Ovary (tissue), 3 donors: Measurements from ENCODE around the gene AP1G2.

ENCODE experiments used
- POLR2A ChIP-seq: fragments of 450-650 bp; IDR thresholded peaks from one replicate; pipeline ENCODE4 v1.6.1; 2017; ENCODE audit warnings: antibody characterized with exemption, mild to moderate bottlenecking, moderate library complexity
- TF ChIP-seq, protein P1 (sequence below), 3 donors: fragments of 450-650 bp in 2 of 3; fragments of 200-600 bp in 1 of 3; IDR thresholded peaks; one replicate each; pipeline versions ENCODE4 v1.5.1 to v1.8.0; 2016 to 2022; ENCODE audit warnings: antibody characterized with exemption in 3 of 3, mild to moderate bottlenecking in 1 of 3
- donor health status: DM: no; HTN: no; CAD: no.

DNA sequence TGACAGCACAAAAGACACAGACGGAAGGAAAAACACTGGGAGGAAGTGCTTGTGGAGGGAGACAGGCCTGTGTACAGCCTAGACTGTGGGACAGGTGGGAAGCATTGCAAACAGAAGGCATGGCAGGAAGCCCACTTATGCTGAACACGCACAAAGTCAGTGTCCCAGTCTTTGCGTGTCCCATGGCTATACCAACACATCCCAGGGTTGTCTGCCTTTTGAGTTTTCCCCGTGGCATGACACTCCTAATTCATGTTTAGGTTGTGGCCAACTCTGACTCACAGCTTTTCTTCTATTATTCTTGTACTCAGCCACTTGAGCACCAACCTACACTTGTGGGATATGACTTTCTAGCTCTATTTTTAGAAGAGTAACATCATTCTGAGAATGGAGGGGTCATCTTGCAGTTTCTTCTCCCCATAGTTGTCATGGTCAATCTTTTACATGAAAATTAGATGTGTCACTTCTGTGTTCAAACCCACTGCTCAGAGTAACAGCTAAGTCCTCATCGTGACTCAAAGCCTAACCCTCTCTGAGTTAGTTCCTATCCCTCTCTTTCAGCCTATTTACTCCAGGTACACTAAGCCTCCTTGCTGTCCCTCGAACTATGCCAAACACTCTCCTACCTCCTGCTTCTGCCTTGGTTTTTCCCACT, 38.5 kb upstream of the AP1G2 start:
- TF ChIP-seq, protein P1, sequence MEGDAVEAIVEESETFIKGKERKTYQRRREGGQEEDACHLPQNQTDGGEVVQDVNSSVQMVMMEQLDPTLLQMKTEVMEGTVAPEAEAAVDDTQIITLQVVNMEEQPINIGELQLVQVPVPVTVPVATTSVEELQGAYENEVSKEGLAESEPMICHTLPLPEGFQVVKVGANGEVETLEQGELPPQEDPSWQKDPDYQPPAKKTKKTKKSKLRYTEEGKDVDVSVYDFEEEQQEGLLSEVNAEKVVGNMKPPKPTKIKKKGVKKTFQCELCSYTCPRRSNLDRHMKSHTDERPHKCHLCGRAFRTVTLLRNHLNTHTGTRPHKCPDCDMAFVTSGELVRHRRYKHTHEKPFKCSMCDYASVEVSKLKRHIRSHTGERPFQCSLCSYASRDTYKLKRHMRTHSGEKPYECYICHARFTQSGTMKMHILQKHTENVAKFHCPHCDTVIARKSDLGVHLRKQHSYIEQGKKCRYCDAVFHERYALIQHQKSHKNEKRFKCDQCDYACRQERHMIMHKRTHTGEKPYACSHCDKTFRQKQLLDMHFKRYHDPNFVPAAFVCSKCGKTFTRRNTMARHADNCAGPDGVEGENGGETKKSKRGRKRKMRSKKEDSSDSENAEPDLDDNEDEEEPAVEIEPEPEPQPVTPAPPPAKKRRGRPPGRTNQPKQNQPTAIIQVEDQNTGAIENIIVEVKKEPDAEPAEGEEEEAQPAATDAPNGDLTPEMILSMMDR (IDR thresholded peaks at IDR 0.05) = no peak
- TF ChIP-seq POLR2A = no peak
